ENCODE measurements around the gene LDAH. TPM values are rescaled to one million over a fixed set of nuclear protein-coding genes. Genes with fewer than 3 reads are reported as not detected.

Gene LDAH
- total and polyA plus RNA-seq, 2 experiments from 2014 or later: 13.2 to 27.6 TPM

- no peak within 1 kb of the TSS for H3K9ac ChIP-seq
- H3K27ac ChIP-seq: no peak within 1 kb of the TSS
- no peaks in the 10 kb centered on the region for H4K20me1 ChIP-seq (ENCODE audit: insufficient read depth)
- H3K27me3 ChIP-seq (replicated peaks; ENCODE audit: insufficient read depth): peaks cover 90% of the 10 kb centered on the region
- H3K4me2 ChIP-seq (ENCODE audit: unreplicated experiment): peak within 1 kb of the TSS; percentile 3
- no peaks in the 10 kb centered on the region for H3K79me2 ChIP-seq (ENCODE audit: insufficient read depth)
- 2 to 3% methylated on average over 48 to 82 of the region's 86 CpGs for WGBS, 2 experiments (ENCODE audit: low coverage in 1 of 2, low lambda C conversion rate in 2 of 2, missing lambda C conversion rate in 2 of 2)
- no peaks in the 10 kb centered on the region for H3K9me2 ChIP-seq (ENCODE audit: insufficient read depth)
- DNase-seq: peak; percentile 30
- in situ Hi-C loops (cut with MboI): no loop called here
- H3K4me1 ChIP-seq (ENCODE audit: insufficient read depth): no peaks in the 10 kb centered on the region
- H3K9me3 ChIP-seq (ENCODE audit: low read depth): no peaks in the 10 kb centered on the region
- TF ChIP-seq EZH2phosphoT487 (IDR thresholded peaks at IDR 0.05; ENCODE audit: insufficient read depth, low read depth): peak; percentile 29; the same call in 1 of the 2 replicates
- TF ChIP-seq EZH2 (IDR thresholded peaks at IDR 0.05; ENCODE audit: insufficient read depth, poor library complexity, severe bottlenecking): peak; percentile 84
- no peaks in the 10 kb centered on the region for H3K36me3 ChIP-seq (ENCODE audit: low read depth)
- H3F3A ChIP-seq (ENCODE audit: insufficient read depth): no peaks in the 10 kb centered on the region
- peak within 1 kb of the TSS; percentile 38 for H3K4me3 ChIP-seq
- peak within 1 kb of the TSS; percentile 61 for H2AFZ ChIP-seq
These were observed 156.4 kb downstream of the LDAH start, which contains the start of gene GDF7 for GRCh38 chr2:20666304-20667150. Gene GDF7, plus strand, starts transcription at chr2:20667144. Its CDS starts 96 bp downstream, at chr2:20667240.

GRCh38 chr2:20666005-20666303 lies 156.9 kb downstream of the LDAH start:
- TF ChIP-seq EZH2 (IDR thresholded peaks at IDR 0.05; ENCODE audit: insufficient read depth, poor library complexity, severe bottlenecking): peak; percentile 63
- no peak for TF ChIP-seq EZH2phosphoT487 (IDR thresholded peaks at IDR 0.05; ENCODE audit: insufficient read depth, low read depth)
- Histone ChIP-seq H2AFZ (peak overlapping the region; percentile 61), H3K9ac (no peak overlapping the region), H3K79me2 (ENCODE audit: insufficient read depth) (no peaks in the 10 kb centered on the region), H3K4me3 (peak overlapping the region; percentile 38), H3K4me1 (ENCODE audit: insufficient read depth) (peaks cover 4% of the 10 kb centered on the region; the same call in 1 of the 2 replicates), H3K9me3 (ENCODE audit: low read depth) (no peaks in the 10 kb centered on the region), H3K36me3 (ENCODE audit: low read depth) (no peaks in the 10 kb centered on the region), H3F3A (ENCODE audit: insufficient read depth) (0 out of 2 replicates have a peak, but pooled peaks cover under 1% of the 10 kb centered on the region), H3K4me2 (ENCODE audit: unreplicated experiment) (no peak overlapping the region), H3K27ac (no peak overlapping the region), H4K20me1 (ENCODE audit: insufficient read depth) (no peaks in the 10 kb centered on the region), H3K27me3 (replicated peaks; ENCODE audit: insufficient read depth) (peaks cover 84% of the 10 kb centered on the region), H3K9me2 (ENCODE audit: insufficient read depth) (no peaks in the 10 kb centered on the region)
- DNase-seq: no peak
- in situ Hi-C loops (cut with MboI): no loop called here
- WGBS, 2 experiments (ENCODE audit: low coverage in 1 of 2, low lambda C conversion rate in 2 of 2, missing lambda C conversion rate in 2 of 2): 2% methylated on average over 28 to 34 of the region's 34 CpGs

GRCh38 chr2:20665243-20666004 lies 157.5 kb downstream of the LDAH start:
- Histone ChIP-seq H3K4me2 (ENCODE audit: unreplicated experiment) (no peak overlapping the region), H3F3A (ENCODE audit: insufficient read depth) (0 out of 2 replicates have a peak, but pooled peaks cover 4% of the 10 kb centered on the region), H3K4me1 (ENCODE audit: insufficient read depth) (peaks cover 8% of the 10 kb centered on the region; the same call in 1 of the 2 replicates), H4K20me1 (ENCODE audit: insufficient read depth) (no peaks in the 10 kb centered on the region), H3K9me2 (ENCODE audit: insufficient read depth) (no peaks in the 10 kb centered on the region), H3K36me3 (ENCODE audit: low read depth) (no peaks in the 10 kb centered on the region), H3K79me2 (ENCODE audit: insufficient read depth) (no peaks in the 10 kb centered on the region), H3K9me3 (ENCODE audit: low read depth) (no peaks in the 10 kb centered on the region), H3K9ac (no peak overlapping the region), H3K4me3 (no peak overlapping the region), H3K27me3 (replicated peaks; ENCODE audit: insufficient read depth) (peaks cover 79% of the 10 kb centered on the region), H3K27ac (no peak overlapping the region), H2AFZ (no peak overlapping the region)
- WGBS, 2 experiments (ENCODE audit: low coverage in 1 of 2, low lambda C conversion rate in 2 of 2, missing lambda C conversion rate in 2 of 2): 3 to 5% methylated on average over 49 of the region's 49 CpGs
- TF ChIP-seq EZH2 (IDR thresholded peaks at IDR 0.05; ENCODE audit: insufficient read depth, poor library complexity, severe bottlenecking) (peak; percentile 76), EZH2phosphoT487 (IDR thresholded peaks at IDR 0.05; ENCODE audit: insufficient read depth, low read depth) (peak; percentile 37; the same call in 1 of the 2 replicates)
- in situ Hi-C loops (cut with MboI): no loop called here
- peak; percentile 12 for DNase-seq

Measured in GM23248 (cell line).